Dendritic cell treated with granulocyte-macrophage colony-stimulating factor and Interleukin-4, amounts not matched to agents 40 ng/mL and 50 ng/mL, for 4 days (primary cell): ENCODE data around the gene BBS9.
"Not testable (repeated sequence)": the region's sequence is repeated elsewhere in the genome, so short reads cannot be mapped to it uniquely, and the experiment has no call there.

Source experiments
- H3K27ac Mint-ChIP-seq: one replicate; pipeline ENCODE4 v1.8.0; 2022; ENCODE audit warnings: mild to moderate bottlenecking, mixed read lengths
- H3K27me3 Mint-ChIP-seq: one replicate; pipeline ENCODE4 v1.8.0; 2022; ENCODE audit warnings: mild to moderate bottlenecking, mixed read lengths
- H3K36me3 Mint-ChIP-seq: one replicate; pipeline ENCODE4 v1.8.0; 2022; ENCODE audit warnings: low read depth, mixed read lengths
- H3K4me1 Mint-ChIP-seq: one replicate; pipeline ENCODE4 v1.8.0; 2022; ENCODE audit warnings: low read depth, mixed read lengths
- H3K4me3 Mint-ChIP-seq: one replicate; pipeline ENCODE4 v1.8.0; 2022; ENCODE audit warnings: mild to moderate bottlenecking, moderate library complexity, mixed read lengths
- H3K9me3 Mint-ChIP-seq: one replicate; pipeline ENCODE4 v1.8.0; 2022; ENCODE audit warnings: mixed read lengths
- intact Hi-C: fragments of 100-400 bp; cut with micrococcal nuclease; formaldehyde crosslinking; loops from one replicate; pipeline ENCODE4 v1.15.0; 2022

The BBS9 gene

GRCh38 chr7:33477719-33478480 lies 348.5 kb downstream of the BBS9 start:
- intact Hi-C loops = no loop called here
- Mint-ChIP-seq H3K27ac (no peak overlapping the region), H3K4me1 (no peaks in the 10 kb centered on the region), H3K36me3 (no peaks in the 10 kb centered on the region), H3K4me3 (no peak overlapping the region), H3K27me3 (no peaks in the 10 kb centered on the region), H3K9me3 (peaks cover 32% of the 10 kb centered on the region)

GRCh38 chr7:33484476-33484875 lies 355.1 kb downstream of the BBS9 start:
- H3K27me3 Mint-ChIP-seq, H3K4me1 Mint-ChIP-seq, H3K27ac Mint-ChIP-seq, H3K4me3 Mint-ChIP-seq, intact Hi-C loops, H3K36me3 Mint-ChIP-seq: not testable (repeated sequence)
- peaks cover 32% of the 10 kb centered on the region for H3K9me3 Mint-ChIP-seq

- Mint-ChIP-seq H3K27me3 (no peaks in the 10 kb centered on the region), H3K4me3 (no peak overlapping the region), H3K9me3 (peaks cover 19% of the 10 kb centered on the region), H3K36me3 (no peaks in the 10 kb centered on the region), H3K4me1 (peaks cover 7% of the 10 kb centered on the region), H3K27ac (no peak overlapping the region)
- intact Hi-C loops = no loop called here
Measured at GRCh38 chr7:33485747-33486493, 356.6 kb downstream of the BBS9 start.

GRCh38 chr7:33486633-33487032 lies 357.3 kb downstream of the BBS9 start:
- Mint-ChIP-seq H3K36me3 (no peaks in the 10 kb centered on the region), H3K27ac (no peak overlapping the region), H3K4me1 (peaks cover 7% of the 10 kb centered on the region), H3K27me3 (no peaks in the 10 kb centered on the region), H3K4me3 (no peak overlapping the region), H3K9me3 (peaks cover 12% of the 10 kb centered on the region)
- intact Hi-C loops = no loop called here

- peaks cover 8% of the 10 kb centered on the region for H3K9me3 Mint-ChIP-seq
- H3K4me3 Mint-ChIP-seq = no peak overlapping the region
- peaks cover 7% of the 10 kb centered on the region for H3K4me1 Mint-ChIP-seq
- H3K27me3 Mint-ChIP-seq = no peaks in the 10 kb centered on the region
- no peaks in the 10 kb centered on the region for H3K36me3 Mint-ChIP-seq
- intact Hi-C loops = no loop called here
- no peak overlapping the region for H3K27ac Mint-ChIP-seq
Measured at GRCh38 chr7:33487998-33488682, 358.8 kb downstream of the BBS9 start.

- Mint-ChIP-seq H3K27me3 (no peaks in the 10 kb centered on the region), H3K9me3 (no peaks in the 10 kb centered on the region), H3K4me3 (no peak overlapping the region), H3K27ac (no peak overlapping the region), H3K4me1 (no peaks in the 10 kb centered on the region), H3K36me3 (no peaks in the 10 kb centered on the region)
- intact Hi-C loops = no loop called here
Measured at GRCh38 chr7:33494474-33494873, 365.1 kb downstream of the BBS9 start.

- H3K27me3 Mint-ChIP-seq = no peaks in the 10 kb centered on the region
- H3K9me3 Mint-ChIP-seq = no peaks in the 10 kb centered on the region
- no peak overlapping the region for H3K27ac Mint-ChIP-seq
- H3K4me3 Mint-ChIP-seq = no peak overlapping the region
- intact Hi-C loops = no loop called here
- H3K4me1 Mint-ChIP-seq = no peaks in the 10 kb centered on the region
- H3K36me3 Mint-ChIP-seq = no peaks in the 10 kb centered on the region
Measured at GRCh38 chr7:33495207-33495606, 365.8 kb downstream of the BBS9 start.

- H3K9me3 Mint-ChIP-seq = no peaks in the 10 kb centered on the region
- intact Hi-C loops = no loop called here
- no peaks in the 10 kb centered on the region for H3K4me1 Mint-ChIP-seq
- H3K36me3 Mint-ChIP-seq = no peaks in the 10 kb centered on the region
- H3K27ac Mint-ChIP-seq = no peak overlapping the region
- no peak overlapping the region for H3K4me3 Mint-ChIP-seq
- H3K27me3 Mint-ChIP-seq = no peaks in the 10 kb centered on the region
Measured at GRCh38 chr7:33497051-33497450, 367.7 kb downstream of the BBS9 start.

GRCh38 chr7:33500703-33501701 lies 371.6 kb downstream of the BBS9 start:
- H3K27me3 Mint-ChIP-seq = no peaks in the 10 kb centered on the region
- no peaks in the 10 kb centered on the region for H3K9me3 Mint-ChIP-seq
- H3K4me3 Mint-ChIP-seq = no peak overlapping the region
- no peaks in the 10 kb centered on the region for H3K36me3 Mint-ChIP-seq
- H3K27ac Mint-ChIP-seq = no peak overlapping the region
- no peaks in the 10 kb centered on the region for H3K4me1 Mint-ChIP-seq
- intact Hi-C loops = no loop called here

- intact Hi-C loops = no loop called here
- H3K4me3 Mint-ChIP-seq = no peak overlapping the region
- no peak overlapping the region for H3K27ac Mint-ChIP-seq
Measured at GRCh38 chr7:33503014-33503413, 373.6 kb downstream of the BBS9 start.

GRCh38 chr7:33503736-33504135 lies 374.4 kb downstream of the BBS9 start:
- Mint-ChIP-seq H3K9me3 (no peaks in the 10 kb centered on the region), H3K27me3 (no peaks in the 10 kb centered on the region), H3K4me3 (no peak overlapping the region), H3K36me3 (no peaks in the 10 kb centered on the region), H3K4me1 (no peaks in the 10 kb centered on the region), H3K27ac (no peak overlapping the region)
- intact Hi-C loops = no loop called here

More at GRCh38 chr7:33503014-33503413, 373.6 kb downstream of the BBS9 start:
- no peaks in the 10 kb centered on the region for H3K36me3 Mint-ChIP-seq
- H3K27me3 Mint-ChIP-seq = no peaks in the 10 kb centered on the region
- no peaks in the 10 kb centered on the region for H3K4me1 Mint-ChIP-seq
- H3K9me3 Mint-ChIP-seq = no peaks in the 10 kb centered on the region

GRCh38 chr7:33504266-33504665 lies 374.9 kb downstream of the BBS9 start:
- no peak overlapping the region for H3K4me3 Mint-ChIP-seq
- no peaks in the 10 kb centered on the region for H3K9me3 Mint-ChIP-seq
- H3K36me3 Mint-ChIP-seq = no peaks in the 10 kb centered on the region
- no peaks in the 10 kb centered on the region for H3K27me3 Mint-ChIP-seq
- H3K4me1 Mint-ChIP-seq = no peaks in the 10 kb centered on the region
- intact Hi-C loops = no loop called here
- H3K27ac Mint-ChIP-seq = no peak overlapping the region

- intact Hi-C loops = no loop called here
Measured at GRCh38 chr7:33509206-33509605, 379.8 kb downstream of the BBS9 start.

More at GRCh38 chr7:33509206-33509605, 379.8 kb downstream of the BBS9 start:
- no peaks in the 10 kb centered on the region for H3K36me3 Mint-ChIP-seq
- H3K27ac Mint-ChIP-seq = no peak overlapping the region
- no peaks in the 10 kb centered on the region for H3K9me3 Mint-ChIP-seq
- H3K4me1 Mint-ChIP-seq = no peaks in the 10 kb centered on the region
- H3K27me3 Mint-ChIP-seq = no peaks in the 10 kb centered on the region
- H3K4me3 Mint-ChIP-seq = no peak overlapping the region
